HepG2 (cell line): Measurements from ENCODE around the gene ZNF22. TPM values are rescaled to one million over a fixed set of nuclear protein-coding genes. Genes with fewer than 3 reads are reported as not detected.

ENCODE experiments used
- ARID2 ChIP-seq: sonication (generic); formaldehyde crosslinking; IDR thresholded peaks from 2 replicates; pipeline ENCODE4 v1.8.1; 2022; ENCODE audit warnings: mild to moderate bottlenecking, missing genetic modification reagents, borderline replicate concordance
- ATM ChIP-seq: fragments of 450-650 bp; IDR thresholded peaks from 2 replicates; pipeline ENCODE4 v1.7.1; 2017; ENCODE audit warnings: mild to moderate bottlenecking, borderline replicate concordance
- FLYWCH1 ChIP-seq: sonication (generic); formaldehyde crosslinking; IDR thresholded peaks from 2 replicates; pipeline ENCODE4 v1.8.1; 2023; ENCODE audit warnings: mild to moderate bottlenecking, missing genetic modification reagents
- GZF1 ChIP-seq: sonication (generic); formaldehyde crosslinking; IDR thresholded peaks from 2 replicates; pipeline ENCODE4 v1.5.1; 2020; ENCODE audit warnings: mild to moderate bottlenecking, missing genetic modification reagents
- JUNB ChIP-seq: sonication (generic); formaldehyde crosslinking; IDR thresholded peaks from 2 replicates; pipeline ENCODE4 v1.8.0; 2022; ENCODE audit warnings: missing genetic modification reagents, mild to moderate bottlenecking, borderline replicate concordance
- MTA1 ChIP-seq: sonication (generic); formaldehyde crosslinking; IDR thresholded peaks from 2 replicates; pipeline ENCODE4 v1.4.0; 2020; ENCODE audit warnings: missing genetic modification reagents, mild to moderate bottlenecking, borderline replicate concordance
- NR2F6 ChIP-seq, 2 experiments: IDR thresholded peaks; 2 replicates each; pipeline ENCODE4 v1.6.1; 2016; ENCODE audit warnings: antibody characterized with exemption in 1 of 2, mild to moderate bottlenecking in 1 of 2
- PTBP1 ChIP-seq: fragments of 200-400 bp; formaldehyde crosslinking; IDR thresholded peaks from 2 replicates; pipeline ENCODE4 v1.6.1; 2018; ENCODE audit warnings: low read length, low read depth; ENCODE audit not compliant: poor library complexity, severe bottlenecking
- SRSF1 ChIP-seq: fragments of 200-400 bp; formaldehyde crosslinking; optimal IDR thresholded peaks from 2 replicates; pipeline ENCODE3; 2017; ENCODE audit warnings: mild to moderate bottlenecking, low read depth, low read length, moderate library complexity
- TMF1 ChIP-seq: sonication (generic); formaldehyde crosslinking; IDR thresholded peaks from 2 replicates; pipeline ENCODE4 v1.8.1; 2022; ENCODE audit warnings: low read depth, missing genetic modification reagents
- ZBTB10 ChIP-seq: sonication (generic); formaldehyde crosslinking; IDR thresholded peaks from 2 replicates; pipeline ENCODE4 v1.4.0; 2020; ENCODE audit warnings: missing genetic modification reagents, borderline replicate concordance
- ZFP62 ChIP-seq: sonication (generic); formaldehyde crosslinking; IDR thresholded peaks from 2 replicates; pipeline ENCODE4 v1.4.0; 2020; ENCODE audit warnings: missing genetic modification reagents
- ZFP90 ChIP-seq: sonication (generic); formaldehyde crosslinking; IDR thresholded peaks from 2 replicates; pipeline ENCODE4 v1.8.0; 2022; ENCODE audit warnings: missing genetic modification reagents, mild to moderate bottlenecking, inconsistent platforms, borderline replicate concordance
- ZNF33A ChIP-seq: sonication (generic); formaldehyde crosslinking; IDR thresholded peaks from 2 replicates; pipeline ENCODE4 v1.5.1; 2020; ENCODE audit warnings: missing genetic modification reagents, mild to moderate bottlenecking, moderate library complexity, borderline replicate concordance
- ZNF432 ChIP-seq: sonication (generic); formaldehyde crosslinking; IDR thresholded peaks from 2 replicates; pipeline ENCODE4 v1.5.0; 2020; ENCODE audit warnings: missing genetic modification reagents, mild to moderate bottlenecking, borderline replicate concordance
- ZNF605 ChIP-seq: sonication (generic); formaldehyde crosslinking; IDR thresholded peaks from 2 replicates; pipeline ENCODE4 v1.8.0; 2022; ENCODE audit warnings: mild to moderate bottlenecking, missing genetic modification reagents
- ZNF737 ChIP-seq: sonication (generic); formaldehyde crosslinking; IDR thresholded peaks from 2 replicates; pipeline ENCODE4 v1.5.0; 2020; ENCODE audit warnings: missing genetic modification reagents, mild to moderate bottlenecking, borderline replicate concordance
- ZZZ3 ChIP-seq: sonication (generic); formaldehyde crosslinking; IDR thresholded peaks from 2 replicates; pipeline ENCODE4 v1.4.0; 2020; ENCODE audit warnings: missing genetic modification reagents, mild to moderate bottlenecking, borderline replicate concordance
- polyA plus RNA-seq, 8 experiments: library from polyadenylated mRNA; depleted of rRNA in 3 of 8; stranded (reverse) in 7 of 8; unstranded in 1 of 8; fragments of >200 nt; fragmentation: Illumina TruSeq in 4 of 8; extraction: Trizol in 4 of 8; gene quantifications; 2 replicates each; pipeline versions ENCODE4 v1.2.1 to v1.2.3, GENCODE V29; 2011 to 2016; ENCODE audit warnings: low read depth in 4 of 8, missing spikeins in 1 of 8, mixed read lengths in 1 of 8; ENCODE audit not compliant: insufficient read depth in 1 of 8
- total RNA-seq, 5 experiments: library from RNA; depleted of rRNA; stranded (reverse); fragments of >200 nt; fragmentation: Illumina TruSeq; extraction: Trizol; gene quantifications; 2 replicates each; pipeline ENCODE4 v1.2.3, GENCODE V29; 2016; ENCODE audit warnings: low read depth in 1 of 5
- TF ChIP-seq, protein P1 (sequence below): sonication (generic); formaldehyde crosslinking; IDR thresholded peaks from 2 replicates; pipeline ENCODE4 v1.4.0; 2020; ENCODE audit warnings: missing genetic modification reagents

The ZNF22 gene
- total and polyA plus RNA-seq, 2 of the 13 experiments (the other 11 are each of a cell fraction or from before 2014, with no cell fraction given), result 0.40 to 1.3 TPM

GRCh38 chr10:44975431-44976331 lies 25.0 kb upstream of the ZNF22 start (continued):
- TF ChIP-seq MTA1 (CRISPR knock-in tag) (no peak), ATM (no peak), ZNF432 (CRISPR knock-in tag) (no peak), ZNF33A (CRISPR knock-in tag) (0 out of 2 replicates have a peak, but pooled peaks have one; percentile 62), GZF1 (CRISPR knock-in tag) (no peak), ZFP62 (CRISPR knock-in tag) (no peak), ZZZ3 (CRISPR knock-in tag) (peak; percentile 57; the same call in 1 of the 2 replicates), ZNF737 (no peak; the same call in 1 of the 2 replicates), ARID2 (CRISPR knock-in tag) (no peak), NR2F6 (IDR thresholded peaks at IDR 0.05) (no peak), NR2F6 (CRISPR knock-in tag; IDR thresholded peaks at IDR 0.05) (peak; percentile 50; the same call in 1 of the 2 replicates), JUNB (CRISPR knock-in tag) (no peak), TMF1 (no peak), ZFP90 (CRISPR knock-in tag) (no peak; the same call in 1 of the 2 replicates), FLYWCH1 (CRISPR knock-in tag) (no peak), ZBTB10 (CRISPR knock-in tag) (no peak), SRSF1 (no peak), PTBP1 (no peak), ZNF605 (no peak; the same call in 1 of the 2 replicates)
- TF ChIP-seq, protein P1, sequence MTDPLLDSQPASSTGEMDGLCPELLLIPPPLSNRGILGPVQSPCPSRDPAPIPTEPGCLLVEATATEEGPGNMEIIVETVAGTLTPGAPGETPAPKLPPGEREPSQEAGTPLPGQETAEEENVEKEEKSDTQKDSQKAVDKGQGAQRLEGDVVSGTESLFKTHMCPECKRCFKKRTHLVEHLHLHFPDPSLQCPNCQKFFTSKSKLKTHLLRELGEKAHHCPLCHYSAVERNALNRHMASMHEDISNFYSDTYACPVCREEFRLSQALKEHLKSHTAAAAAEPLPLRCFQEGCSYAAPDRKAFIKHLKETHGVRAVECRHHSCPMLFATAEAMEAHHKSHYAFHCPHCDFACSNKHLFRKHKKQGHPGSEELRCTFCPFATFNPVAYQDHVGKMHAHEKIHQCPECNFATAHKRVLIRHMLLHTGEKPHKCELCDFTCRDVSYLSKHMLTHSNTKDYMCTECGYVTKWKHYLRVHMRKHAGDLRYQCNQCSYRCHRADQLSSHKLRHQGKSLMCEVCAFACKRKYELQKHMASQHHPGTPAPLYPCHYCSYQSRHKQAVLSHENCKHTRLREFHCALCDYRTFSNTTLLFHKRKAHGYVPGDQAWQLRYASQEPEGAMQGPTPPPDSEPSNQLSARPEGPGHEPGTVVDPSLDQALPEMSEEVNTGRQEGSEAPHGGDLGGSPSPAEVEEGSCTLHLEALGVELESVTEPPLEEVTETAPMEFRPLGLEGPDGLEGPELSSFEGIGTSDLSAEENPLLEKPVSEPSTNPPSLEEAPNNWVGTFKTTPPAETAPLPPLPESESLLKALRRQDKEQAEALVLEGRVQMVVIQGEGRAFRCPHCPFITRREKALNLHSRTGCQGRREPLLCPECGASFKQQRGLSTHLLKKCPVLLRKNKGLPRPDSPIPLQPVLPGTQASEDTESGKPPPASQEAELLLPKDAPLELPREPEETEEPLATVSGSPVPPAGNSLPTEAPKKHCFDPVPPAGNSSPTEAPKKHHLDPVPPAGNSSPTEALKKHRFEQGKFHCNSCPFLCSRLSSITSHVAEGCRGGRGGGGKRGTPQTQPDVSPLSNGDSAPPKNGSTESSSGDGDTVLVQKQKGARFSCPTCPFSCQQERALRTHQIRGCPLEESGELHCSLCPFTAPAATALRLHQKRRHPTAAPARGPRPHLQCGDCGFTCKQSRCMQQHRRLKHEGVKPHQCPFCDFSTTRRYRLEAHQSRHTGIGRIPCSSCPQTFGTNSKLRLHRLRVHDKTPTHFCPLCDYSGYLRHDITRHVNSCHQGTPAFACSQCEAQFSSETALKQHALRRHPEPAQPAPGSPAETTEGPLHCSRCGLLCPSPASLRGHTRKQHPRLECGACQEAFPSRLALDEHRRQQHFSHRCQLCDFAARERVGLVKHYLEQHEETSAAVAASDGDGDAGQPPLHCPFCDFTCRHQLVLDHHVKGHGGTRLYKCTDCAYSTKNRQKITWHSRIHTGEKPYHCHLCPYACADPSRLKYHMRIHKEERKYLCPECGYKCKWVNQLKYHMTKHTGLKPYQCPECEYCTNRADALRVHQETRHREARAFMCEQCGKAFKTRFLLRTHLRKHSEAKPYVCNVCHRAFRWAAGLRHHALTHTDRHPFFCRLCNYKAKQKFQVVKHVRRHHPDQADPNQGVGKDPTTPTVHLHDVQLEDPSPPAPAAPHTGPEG (CRISPR knock-in tag), result 0 out of 2 replicates have a peak, but pooled peaks have one; percentile 84
